Dendritic cell treated with granulocyte-macrophage colony-stimulating factor and Interleukin-4, amounts not matched to agents 40 ng/mL and 50 ng/mL, for 4 days (primary cell): Measurements from ENCODE around the gene TLE3.

ENCODE experiments used
- H3K27ac Mint-ChIP-seq: one replicate; pipeline ENCODE4 v1.8.0; 2022; ENCODE audit warnings: mild to moderate bottlenecking, mixed read lengths
- H3K27me3 Mint-ChIP-seq: one replicate; pipeline ENCODE4 v1.8.0; 2022; ENCODE audit warnings: mild to moderate bottlenecking, mixed read lengths
- H3K36me3 Mint-ChIP-seq: one replicate; pipeline ENCODE4 v1.8.0; 2022; ENCODE audit warnings: low read depth, mixed read lengths
- H3K4me1 Mint-ChIP-seq: one replicate; pipeline ENCODE4 v1.8.0; 2022; ENCODE audit warnings: low read depth, mixed read lengths
- H3K4me3 Mint-ChIP-seq: one replicate; pipeline ENCODE4 v1.8.0; 2022; ENCODE audit warnings: mild to moderate bottlenecking, moderate library complexity, mixed read lengths
- H3K9me3 Mint-ChIP-seq: one replicate; pipeline ENCODE4 v1.8.0; 2022; ENCODE audit warnings: mixed read lengths
- intact Hi-C: fragments of 100-400 bp; cut with micrococcal nuclease; formaldehyde crosslinking; loops from one replicate; pipeline ENCODE4 v1.15.0; 2022

The TLE3 gene

GRCh38 chr15:70099967-70100473 lies 2.3 kb upstream of the TLE3 start:
- peak overlapping the region; percentile 91 for H3K4me3 Mint-ChIP-seq
- H3K9me3 Mint-ChIP-seq = no peaks in the 10 kb centered on the region
- H3K27me3 Mint-ChIP-seq = peaks cover 28% of the 10 kb centered on the region
- H3K4me1 Mint-ChIP-seq = peaks cover 57% of the 10 kb centered on the region
- peaks cover 29% of the 10 kb centered on the region for H3K36me3 Mint-ChIP-seq
- intact Hi-C loops = loop anchor here (2.0 to 10.0 kb wide), 8 partner anchors 41 to 525 kb away; no protein-coding TSS in a partner anchor
- peak overlapping the region; percentile 98 for H3K27ac Mint-ChIP-seq

DNA sequence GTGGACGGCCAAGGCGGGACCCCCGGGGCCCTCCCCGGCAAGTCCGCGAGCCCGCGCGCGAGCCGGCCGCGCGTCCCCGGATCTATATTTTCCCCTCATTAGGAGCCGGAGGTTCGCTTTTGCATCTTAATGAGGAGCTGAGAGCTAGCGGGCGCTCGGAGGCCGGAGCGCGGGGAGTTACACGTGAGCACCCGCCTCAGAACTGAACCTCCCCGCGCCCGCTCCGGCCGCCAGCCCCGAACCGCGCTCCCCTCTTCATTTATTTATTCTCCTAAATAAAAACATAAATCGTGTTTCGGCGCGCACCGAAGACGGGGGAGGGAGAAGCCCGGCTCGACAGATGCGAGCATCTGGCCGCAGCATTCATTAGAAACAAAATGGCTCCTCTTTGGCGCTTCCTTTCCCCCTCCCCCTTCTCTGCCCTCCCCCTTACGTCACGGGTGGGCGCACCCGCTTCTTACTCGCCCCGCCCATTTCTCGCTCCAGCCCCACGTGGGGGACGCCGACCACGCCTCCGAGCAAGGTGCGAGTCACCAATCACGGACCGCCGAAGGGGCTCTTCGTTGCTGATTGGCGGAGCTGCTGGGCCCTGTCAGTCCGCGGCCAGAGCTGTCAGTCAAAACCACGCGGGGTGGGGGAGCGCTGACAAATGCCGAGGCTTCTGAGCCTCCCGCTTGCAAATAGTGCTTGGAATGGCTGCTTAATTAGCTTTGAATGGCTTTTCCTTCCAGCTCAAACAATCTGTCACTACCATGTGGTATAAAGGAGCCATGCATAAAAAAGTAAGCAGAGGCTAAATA lies 1.6 kb upstream of the TLE3 start:
- peak overlapping the region; percentile 91 for H3K4me3 Mint-ChIP-seq
- H3K27ac Mint-ChIP-seq = peak overlapping the region; percentile 98
- intact Hi-C loops = loop anchor here (5.0 to 10.0 kb wide), 5 partner anchors 163 to 525 kb away; no protein-coding TSS in a partner anchor
- no peaks in the 10 kb centered on the region for H3K9me3 Mint-ChIP-seq
- H3K36me3 Mint-ChIP-seq = peaks cover 35% of the 10 kb centered on the region
- H3K4me1 Mint-ChIP-seq = peaks cover 64% of the 10 kb centered on the region
- peaks cover 32% of the 10 kb centered on the region for H3K27me3 Mint-ChIP-seq

DNA sequence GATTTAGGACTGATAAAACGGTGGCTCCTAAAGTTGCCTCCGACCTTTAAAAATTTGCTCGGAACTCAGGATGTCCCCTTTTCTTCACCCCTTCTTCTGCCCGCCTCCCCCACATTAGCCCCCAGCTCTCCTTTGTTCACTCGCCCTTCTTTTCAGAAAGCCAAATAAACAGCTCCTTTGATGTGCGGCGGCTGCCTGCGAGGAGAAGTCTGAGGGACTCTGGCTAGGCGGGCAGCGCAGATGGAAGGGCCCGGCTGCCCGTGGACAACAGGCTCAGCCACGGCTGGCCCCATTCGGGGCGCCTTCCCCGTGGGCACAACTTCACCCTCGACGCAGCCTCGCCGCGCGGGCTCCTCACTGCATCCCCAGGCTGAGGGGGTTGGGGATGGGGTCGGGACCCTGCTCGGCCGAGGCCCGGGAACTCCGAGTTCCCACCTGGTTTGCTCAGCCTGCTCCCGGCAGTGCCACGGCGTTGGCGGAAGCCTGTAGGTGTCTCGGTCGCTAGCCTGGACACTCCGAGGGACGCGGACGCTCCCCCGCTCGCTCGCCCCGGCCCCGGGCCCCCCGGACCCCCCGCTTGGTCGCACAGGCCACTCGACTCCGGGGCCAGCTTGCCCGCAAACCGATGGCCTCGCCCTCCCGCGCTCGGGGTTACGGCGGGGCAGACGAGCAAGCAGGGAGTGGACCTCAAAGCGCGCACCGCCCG lies 897 bp upstream of the TLE3 start:
- peak overlapping the region; percentile 91 for H3K4me3 Mint-ChIP-seq
- H3K36me3 Mint-ChIP-seq = peaks cover 41% of the 10 kb centered on the region
- no peaks in the 10 kb centered on the region for H3K9me3 Mint-ChIP-seq
- intact Hi-C loops = loop anchor here (5.0 to 10.0 kb wide), 5 partner anchors 164 to 524 kb away; no protein-coding TSS in a partner anchor
- peaks cover 32% of the 10 kb centered on the region for H3K27me3 Mint-ChIP-seq
- H3K4me1 Mint-ChIP-seq = peaks cover 71% of the 10 kb centered on the region
- H3K27ac Mint-ChIP-seq = peak overlapping the region; percentile 98

GRCh38 chr15:70098153-70098460 lies 390 bp upstream of the TLE3 start:
- H3K9me3 Mint-ChIP-seq = no peaks in the 10 kb centered on the region
- H3K27me3 Mint-ChIP-seq = peaks cover 31% of the 10 kb centered on the region
- intact Hi-C loops = loop anchor here (5.0 to 10.0 kb wide), 5 partner anchors 164 to 523 kb away; no protein-coding TSS in a partner anchor
- H3K27ac Mint-ChIP-seq = peak overlapping the region; percentile 98
- H3K4me3 Mint-ChIP-seq = peak overlapping the region; percentile 91
- peaks cover 46% of the 10 kb centered on the region for H3K36me3 Mint-ChIP-seq
- peaks cover 71% of the 10 kb centered on the region for H3K4me1 Mint-ChIP-seq

GRCh38 chr15:70097063-70097320 lies 725 bp downstream of the TLE3 start:
- Mint-ChIP-seq H3K36me3 (peaks cover 57% of the 10 kb centered on the region), H3K4me3 (peak overlapping the region; percentile 96), H3K9me3 (no peaks in the 10 kb centered on the region), H3K4me1 (peaks cover 72% of the 10 kb centered on the region), H3K27me3 (peaks cover 26% of the 10 kb centered on the region), H3K27ac (peak overlapping the region; percentile 98)
- intact Hi-C loops = loop anchor here (5.0 to 10.0 kb wide), 5 partner anchors 165 to 522 kb away; no protein-coding TSS in a partner anchor

DNA sequence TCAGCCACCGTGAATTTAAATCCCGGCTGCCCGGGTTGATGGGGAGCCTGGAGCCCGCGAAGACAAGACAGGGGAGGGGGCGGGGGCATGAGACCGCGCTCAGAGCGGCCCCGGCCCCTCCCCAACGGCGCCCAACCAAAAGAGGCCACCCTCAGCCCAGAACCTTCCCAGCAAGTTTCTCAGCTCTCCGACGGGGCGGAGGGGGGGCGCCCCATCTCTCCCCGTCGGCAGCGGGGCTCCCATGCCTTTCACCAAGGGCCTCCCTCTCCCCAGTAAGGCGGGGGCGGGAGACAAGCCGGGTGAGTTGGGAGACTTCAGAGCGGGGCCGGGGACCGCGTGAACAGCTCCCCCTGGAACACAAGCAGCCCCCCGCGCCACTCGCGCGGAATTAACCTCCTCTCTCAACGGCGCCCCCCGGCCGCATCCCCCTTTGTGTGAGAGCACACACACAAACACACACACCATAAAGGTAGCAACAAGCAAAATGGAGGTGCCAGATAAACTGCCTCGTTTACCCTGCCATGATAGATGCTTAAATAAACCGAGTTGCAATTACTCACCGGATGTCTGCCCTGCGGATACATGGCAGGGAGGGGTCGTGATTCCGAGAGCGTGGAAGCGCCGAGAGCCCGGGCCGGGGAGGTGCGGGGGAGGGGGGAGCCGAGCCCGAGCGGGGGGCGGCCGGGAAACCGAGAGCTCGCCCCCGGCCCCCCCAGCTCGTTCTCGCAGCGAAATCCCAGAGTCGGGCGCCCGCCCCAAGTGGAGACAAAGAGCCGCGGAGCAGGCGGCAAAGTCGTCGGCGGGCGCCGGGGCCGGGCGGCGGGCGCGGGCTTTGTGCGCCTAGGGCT lies 1.3 kb downstream of the TLE3 start:
- intact Hi-C loops = loop anchor here (5.0 to 10.0 kb wide), 5 partner anchors 166 to 522 kb away; no protein-coding TSS in a partner anchor
- Mint-ChIP-seq H3K36me3 (peaks cover 63% of the 10 kb centered on the region), H3K27ac (peak overlapping the region; percentile 98), H3K4me1 (peaks cover 72% of the 10 kb centered on the region), H3K4me3 (peak overlapping the region; percentile 96), H3K9me3 (no peaks in the 10 kb centered on the region), H3K27me3 (peaks cover 21% of the 10 kb centered on the region)

- H3K4me3 Mint-ChIP-seq = peak overlapping the region; percentile 96
- peaks cover 72% of the 10 kb centered on the region for H3K4me1 Mint-ChIP-seq
- H3K27me3 Mint-ChIP-seq = peaks cover 19% of the 10 kb centered on the region
- peaks cover 69% of the 10 kb centered on the region for H3K36me3 Mint-ChIP-seq
- no peaks in the 10 kb centered on the region for H3K9me3 Mint-ChIP-seq
- intact Hi-C loops = loop anchor here (5.0 to 10.0 kb wide), 5 partner anchors 167 to 521 kb away; no protein-coding TSS in a partner anchor
- peak overlapping the region; percentile 98 for H3K27ac Mint-ChIP-seq
Observed at GRCh38 chr15:70095408-70096214, 2.1 kb downstream of the TLE3 start.

- Mint-ChIP-seq H3K27me3 (peaks cover 13% of the 10 kb centered on the region), H3K36me3 (peaks cover 77% of the 10 kb centered on the region), H3K9me3 (no peaks in the 10 kb centered on the region), H3K4me1 (peaks cover 72% of the 10 kb centered on the region), H3K27ac (peak overlapping the region; percentile 98), H3K4me3 (peak overlapping the region; percentile 96)
- intact Hi-C loops = loop anchor here (5.0 to 10.0 kb wide), 5 partner anchors 168 to 520 kb away; no protein-coding TSS in a partner anchor
Observed at GRCh38 chr15:70094690-70095311, 2.9 kb downstream of the TLE3 start.

GRCh38 chr15:70093481-70094319 lies 4.0 kb downstream of the TLE3 start:
- Mint-ChIP-seq H3K4me1 (peaks cover 83% of the 10 kb centered on the region), H3K9me3 (no peaks in the 10 kb centered on the region)
- intact Hi-C loops = loop anchor here (10.0 kb wide), 1 partner anchor 519 kb away; no protein-coding TSS in a partner anchor

GRCh38 chr15:70093070-70093469 lies 4.6 kb downstream of the TLE3 start:
- H3K36me3 Mint-ChIP-seq = peaks cover 88% of the 10 kb centered on the region
- peaks cover 13% of the 10 kb centered on the region for H3K27me3 Mint-ChIP-seq
- no peak overlapping the region for H3K27ac Mint-ChIP-seq
- H3K4me3 Mint-ChIP-seq = no peak overlapping the region
- no peaks in the 10 kb centered on the region for H3K9me3 Mint-ChIP-seq
- peaks cover 83% of the 10 kb centered on the region for H3K4me1 Mint-ChIP-seq
- intact Hi-C loops = loop anchor here (10.0 kb wide), 1 partner anchor 518 kb away; no protein-coding TSS in a partner anchor

More at GRCh38 chr15:70093481-70094319, 4.0 kb downstream of the TLE3 start:
- H3K27ac Mint-ChIP-seq = no peak overlapping the region
- no peak overlapping the region for H3K4me3 Mint-ChIP-seq
- H3K27me3 Mint-ChIP-seq = peaks cover 13% of the 10 kb centered on the region
- peaks cover 82% of the 10 kb centered on the region for H3K36me3 Mint-ChIP-seq

DNA sequence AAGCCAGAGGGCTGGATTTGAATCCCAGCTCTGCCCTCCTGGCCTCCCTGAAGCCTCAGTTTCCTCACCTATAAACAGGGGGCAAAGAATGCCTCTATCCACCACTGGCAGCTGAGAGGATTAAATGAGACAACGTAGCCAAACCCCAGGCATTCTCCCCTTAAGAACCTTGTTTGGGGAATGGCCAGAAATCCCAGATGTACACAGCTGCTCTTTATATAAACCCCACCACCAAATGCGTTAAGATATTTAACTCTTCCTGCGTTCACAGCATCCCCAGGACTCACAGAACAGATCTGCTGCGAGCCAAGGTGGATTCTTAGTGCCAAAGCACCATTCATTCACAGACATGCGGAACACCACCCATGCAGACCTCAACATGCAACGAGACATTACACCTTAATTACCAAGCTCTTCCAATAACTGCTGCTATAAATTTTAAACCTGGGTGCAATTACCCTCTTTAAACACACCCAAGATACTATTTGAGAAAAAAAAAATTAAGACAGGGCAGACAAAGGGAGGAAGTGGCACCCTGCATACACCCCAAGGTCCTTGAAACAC lies 5.2 kb downstream of the TLE3 start:
- intact Hi-C loops = loop anchor here (10.0 kb wide), 1 partner anchor 518 kb away; no protein-coding TSS in a partner anchor
- H3K36me3 Mint-ChIP-seq = peaks cover 90% of the 10 kb centered on the region
- no peaks in the 10 kb centered on the region for H3K9me3 Mint-ChIP-seq
- H3K4me1 Mint-ChIP-seq = peaks cover 84% of the 10 kb centered on the region
- peaks cover 13% of the 10 kb centered on the region for H3K27me3 Mint-ChIP-seq
- H3K27ac Mint-ChIP-seq = peak overlapping the region; percentile 54
- H3K4me3 Mint-ChIP-seq = no peak overlapping the region
